SH-SY5Y (cell line): ENCODE measurements around the gene PITPNM3.

Experiments used
- GATA2 ChIP-seq: IDR thresholded peaks from 2 replicates; pipeline ENCODE4 v1.6.1; 2011; ENCODE audit warnings: mild to moderate bottlenecking, low read depth, low read length
- GATA3 ChIP-seq: IDR thresholded peaks from 2 replicates; pipeline ENCODE4 v1.6.1; 2011; ENCODE audit warnings: low read depth, mild to moderate bottlenecking, low read length, moderate library complexity

The PITPNM3 gene

GRCh38 chr17:6479622-6480302, 76.6 kb downstream of the PITPNM3 start:
- TF ChIP-seq GATA3 (no peak), GATA2 (no peak)

- TF ChIP-seq GATA3, result no peak
- TF ChIP-seq GATA2, result no peak
Measured at GRCh38 chr17:6478486-6478885, 77.9 kb downstream of the PITPNM3 start.

- TF ChIP-seq GATA2 (no peak), GATA3 (no peak)
Measured at GRCh38 chr17:6477831-6478383, 78.4 kb downstream of the PITPNM3 start.

- TF ChIP-seq GATA3 (no peak), GATA2 (no peak)
Measured at GRCh38 chr17:6476810-6477179, 79.6 kb downstream of the PITPNM3 start.

GRCh38 chr17:6476076-6476809, 80.1 kb downstream of the PITPNM3 start:
- TF ChIP-seq GATA3, result no peak
- TF ChIP-seq GATA2, result no peak

- TF ChIP-seq GATA3, result no peak
- TF ChIP-seq GATA2, result no peak
Measured at GRCh38 chr17:6475411-6475810, 80.9 kb downstream of the PITPNM3 start.

GRCh38 chr17:6474906-6475305, 81.4 kb downstream of the PITPNM3 start:
- no peak for TF ChIP-seq GATA3
- no peak for TF ChIP-seq GATA2

- TF ChIP-seq GATA3 (no peak), GATA2 (no peak)
Measured at GRCh38 chr17:6474376-6474775, 82.0 kb downstream of the PITPNM3 start.

- no peak for TF ChIP-seq GATA3
- TF ChIP-seq GATA2, result no peak
Measured at GRCh38 chr17:6473128-6473767, 83.1 kb downstream of the PITPNM3 start.

- no peak for TF ChIP-seq GATA2
- TF ChIP-seq GATA3, result no peak
Measured at GRCh38 chr17:6472517-6472916, 83.8 kb downstream of the PITPNM3 start.

- TF ChIP-seq GATA3 (no peak), GATA2 (no peak)
Measured at GRCh38 chr17:6471531-6472465, 84.6 kb downstream of the PITPNM3 start.

GRCh38 chr17:6470751-6471521, 85.4 kb downstream of the PITPNM3 start:
- no peak for TF ChIP-seq GATA3
- no peak for TF ChIP-seq GATA2
